Chondrocyte (in vitro differentiated cells): ENCODE measurements around the gene KEAP1. TPM values are rescaled to one million over a fixed set of nuclear protein-coding genes. Genes with fewer than 3 reads are reported as not detected.

Source experiments
- DNase-seq: peaks from one replicate; pipeline ENCODE4 v3.0.0; 2021; ENCODE audit warnings: mixed read lengths, low spot score
- H3K27ac Mint-ChIP-seq: one replicate; pipeline ENCODE4 v1.8.0; 2021; ENCODE audit warnings: mild to moderate bottlenecking, moderate library complexity, mixed read lengths; ENCODE audit not compliant: unreplicated experiment
- H3K27me3 Mint-ChIP-seq: 2 replicates; pipeline ENCODE4 v1.8.0; 2021; ENCODE audit warnings: low read depth, mixed read lengths
- H3K36me3 Mint-ChIP-seq: 2 replicates; pipeline ENCODE4 v1.8.0; 2021; ENCODE audit warnings: low read depth, mixed read lengths
- H3K4me1 Mint-ChIP-seq: 2 replicates; pipeline ENCODE4 v1.8.0; 2021; ENCODE audit warnings: low read depth, mild to moderate bottlenecking, mixed read lengths
- H3K4me3 Mint-ChIP-seq: one replicate; pipeline ENCODE4 v1.8.0; 2021; ENCODE audit warnings: mild to moderate bottlenecking, moderate library complexity, mixed read lengths; ENCODE audit not compliant: unreplicated experiment
- H3K9me3 Mint-ChIP-seq: 2 replicates; pipeline ENCODE4 v1.8.0; 2021; ENCODE audit warnings: low read depth, mixed read lengths
- CTCF ChIP-seq: fragments of 200-600 bp; sonication (generic); IDR thresholded peaks from 2 replicates; pipeline ENCODE4 v1.5.0; 2021; ENCODE audit warnings: antibody characterized with exemption, mild to moderate bottlenecking, moderate library complexity
- total RNA-seq: library from RNA; stranded (reverse); gene quantifications from 3 replicates; pipeline ENCODE4 v1.2.1, GENCODE V29; 2021

The KEAP1 gene
- total RNA-seq, 1 donor from 2014 or later: 69.3 TPM

- H3K27ac Mint-ChIP-seq: no peak overlapping the region
- no peaks in the 10 kb centered on the region for H3K9me3 Mint-ChIP-seq
- no peak for DNase-seq
- no peaks in the 10 kb centered on the region for H3K27me3 Mint-ChIP-seq
- H3K36me3 Mint-ChIP-seq: no peaks in the 10 kb centered on the region
- H3K4me3 Mint-ChIP-seq: no peak overlapping the region
- no peak for TF ChIP-seq CTCF
- H3K4me1 Mint-ChIP-seq: peaks cover 20% of the 10 kb centered on the region
Measured at GRCh38 chr19:10521461-10522171, 18.5 kb upstream of the KEAP1 start.

- Mint-ChIP-seq H3K36me3 (no peaks in the 10 kb centered on the region), H3K4me1 (peaks cover 28% of the 10 kb centered on the region), H3K4me3 (no peak overlapping the region), H3K27me3 (no peaks in the 10 kb centered on the region), H3K27ac (no peak overlapping the region), H3K9me3 (no peaks in the 10 kb centered on the region)
- DNase-seq: no peak
- TF ChIP-seq CTCF: no peak
Measured at GRCh38 chr19:10520652-10521318, 17.6 kb upstream of the KEAP1 start.

- Mint-ChIP-seq H3K4me1 (peaks cover 31% of the 10 kb centered on the region), H3K36me3 (no peaks in the 10 kb centered on the region), H3K9me3 (no peaks in the 10 kb centered on the region), H3K4me3 (no peak overlapping the region), H3K27ac (peak overlapping the region; percentile 57), H3K27me3 (no peaks in the 10 kb centered on the region)
- no peak for TF ChIP-seq CTCF
- no peak for DNase-seq
Measured at GRCh38 chr19:10519421-10519820, 16.3 kb upstream of the KEAP1 start.

GRCh38 chr19:10518444-10519361 is 15.5 kb upstream of the KEAP1 start:
- no peak for TF ChIP-seq CTCF
- Mint-ChIP-seq H3K27ac (peak overlapping the region; percentile 64), H3K4me3 (peak overlapping the region; percentile 62), H3K36me3 (no peaks in the 10 kb centered on the region), H3K4me1 (peaks cover 31% of the 10 kb centered on the region), H3K27me3 (no peaks in the 10 kb centered on the region), H3K9me3 (no peaks in the 10 kb centered on the region)
- peak; percentile 88 for DNase-seq
